H1 (cell line): Measurements from ENCODE around the gene SLC7A14. TPM values are rescaled to one million over a fixed set of nuclear protein-coding genes. Genes with fewer than 3 reads are reported as not detected.

Source experiments
- CTCF ChIA-PET: fragments of 300-600 bp; sonication (Branson Sonifier 250); formaldehyde crosslinking; loops from one replicate; lab custom pipeline; 2021; ENCODE audit not compliant: partially characterized antibody; lab: Charles Lee
- POLR2A ChIA-PET: fragments of 300-600 bp; sonication (Branson Sonifier 250); formaldehyde crosslinking; loops from one replicate; lab custom pipeline; 2021; ENCODE audit warnings: inconsistent platforms; ENCODE audit not compliant: partially characterized antibody; lab: Charles Lee
- DNase-seq, 2 experiments: peaks; one replicate each; pipeline versions ENCODE4 v3.0.0 to v3.0.0-alpha.2; 2010 to 2022; ENCODE audit warnings: low spot score in 2 of 2, low read depth in 1 of 2, mixed read lengths in 1 of 2
- FAIRE-seq: peaks from 2 replicates; lab custom pipeline; 2011; peaks lifted over from hg19 to GRCh38; lab: Jason Lieb, UNC
- H2AFZ ChIP-seq: 2 replicates; pipeline ENCODE4 v1.8.1; 2012; ENCODE audit warnings: low read length, inconsistent platforms
- H2AK5ac ChIP-seq: 2 replicates; pipeline ENCODE4 v1.6.1; 2013; ENCODE audit warnings: low read depth, low read length
- H2BK120ac ChIP-seq: replicated peaks from 2 replicates; pipeline ENCODE3; 2013; ENCODE audit warnings: low read depth, low read length, inconsistent platforms
- H2BK12ac ChIP-seq: 2 replicates; pipeline ENCODE4 v1.6.1; 2013; ENCODE audit warnings: low read depth, low read length
- H2BK15ac ChIP-seq: 2 replicates; pipeline ENCODE4 v1.6.1; 2013; ENCODE audit warnings: low read length
- H2BK20ac ChIP-seq: 2 replicates; pipeline ENCODE4 v1.6.1; 2013; ENCODE audit warnings: low read length
- H2BK5ac ChIP-seq: 2 replicates; pipeline ENCODE4 v1.6.1; 2013; ENCODE audit warnings: low read depth, low read length
- H3K14ac ChIP-seq: 2 replicates; pipeline ENCODE4 v1.6.1; 2013; ENCODE audit warnings: inconsistent platforms; ENCODE audit not compliant: insufficient read length
- H3K18ac ChIP-seq: 2 replicates; pipeline ENCODE4 v1.6.1; 2013; ENCODE audit warnings: low read length; ENCODE audit errors: extremely low read depth
- H3K23ac ChIP-seq: 2 replicates; pipeline ENCODE4 v1.6.1; 2013; ENCODE audit warnings: inconsistent platforms; ENCODE audit not compliant: insufficient read length
- H3K23me2 ChIP-seq: 2 replicates; pipeline ENCODE4 v1.6.1; 2013; ENCODE audit warnings: low read depth, low read length
- H3K27ac ChIP-seq: 2 replicates; pipeline ENCODE4 v1.6.1; 2011; ENCODE audit warnings: low read depth, low read length, inconsistent platforms
- H3K27me3 ChIP-seq, 4 experiments: replicated peaks in 1 of 4; 1 replicate in 1 of 4; 2 replicates in 3 of 4; pipeline versions ENCODE4 v1.6.1 to v1.8.1; 2011 to 2013; ENCODE audit warnings: low read length in 3 of 4, mild to moderate bottlenecking in 3 of 4, inconsistent platforms in 2 of 4, mixed read lengths in 2 of 4, moderate library complexity in 1 of 4; ENCODE audit not compliant: control insufficient read depth in 3 of 4, insufficient read depth in 3 of 4; ENCODE audit errors: extremely low read depth in 1 of 4
- H3K36me3 ChIP-seq, 4 experiments: 2 replicates each; pipeline versions ENCODE4 v1.6.1 to v1.8.1; 2011 to 2013; ENCODE audit warnings: mild to moderate bottlenecking in 4 of 4, low read length in 3 of 4, moderate library complexity in 2 of 4, control low read depth in 1 of 4, inconsistent platforms in 1 of 4; ENCODE audit not compliant: insufficient read depth in 4 of 4, control insufficient read depth in 2 of 4
- H3K4ac ChIP-seq: replicated peaks from 2 replicates; pipeline ENCODE3; 2013; ENCODE audit warnings: low read length, low read depth, mixed read lengths, inconsistent platforms; ENCODE audit not compliant: insufficient read length
- H3K4me1 ChIP-seq, 4 experiments: replicated peaks in 1 of 4; 1 replicate in 1 of 4; 2 replicates in 3 of 4; pipeline versions ENCODE4 v1.6.1 to v1.8.1; 2011 to 2013; ENCODE audit warnings: low read length in 3 of 4, inconsistent platforms in 2 of 4, mixed read lengths in 1 of 4; ENCODE audit not compliant: insufficient read depth in 4 of 4, control insufficient read depth in 3 of 4
- H3K4me2 ChIP-seq, 2 experiments: 2 replicates each; pipeline versions ENCODE4 v1.6.1 to v1.8.1; 2011 to 2013; ENCODE audit warnings: low read depth in 2 of 2, low read length in 2 of 2, control low read depth in 1 of 2, inconsistent platforms in 1 of 2, mild to moderate bottlenecking in 1 of 2; ENCODE audit not compliant: insufficient read depth in 1 of 2
- H3K4me3 ChIP-seq, 4 experiments: fragments of 200-600, 300-600 bp in 1 of 4; sonication (generic), shearing (Covaris generic), sonication (Bioruptor Twin) in 1 of 4; 2 replicates each; pipeline versions ENCODE4 v1.5.1 to v1.8.1; 2011 to 2016; ENCODE audit warnings: low read length in 4 of 4, low read depth in 3 of 4, control low read depth in 2 of 4, inconsistent platforms in 2 of 4, mild to moderate bottlenecking in 2 of 4, mixed read lengths in 1 of 4, moderate library complexity in 1 of 4; ENCODE audit not compliant: insufficient read depth in 2 of 4; ENCODE audit errors: extremely low read depth in 1 of 4
- H3K56ac ChIP-seq: replicated peaks from 2 replicates; pipeline ENCODE3; 2013; ENCODE audit warnings: low read depth, mild to moderate bottlenecking, mixed read lengths, low read length, inconsistent platforms; ENCODE audit not compliant: insufficient read length
- H3K79me1 ChIP-seq: 2 replicates; pipeline ENCODE4 v1.6.1; 2013; ENCODE audit warnings: low read depth, low read length, control low read depth
- H3K79me2 ChIP-seq, 2 experiments: 2 replicates each; pipeline versions ENCODE4 v1.6.1 to v1.8.1; 2012 to 2013; ENCODE audit warnings: low read length in 2 of 2, mild to moderate bottlenecking in 2 of 2, inconsistent platforms in 1 of 2; ENCODE audit not compliant: insufficient read depth in 2 of 2, control insufficient read depth in 1 of 2
- H3K9ac ChIP-seq, 4 experiments: replicated peaks in 1 of 4; 1 replicate in 1 of 4; 2 replicates in 3 of 4; pipeline versions ENCODE4 v1.6.1 to v1.8.1; 2011 to 2013; ENCODE audit warnings: low read depth in 3 of 4, low read length in 3 of 4, control low read depth in 2 of 4, mild to moderate bottlenecking in 2 of 4, moderate library complexity in 2 of 4, inconsistent platforms in 1 of 4; ENCODE audit errors: extremely low read depth in 1 of 4
- H3K9me3 ChIP-seq, 2 experiments: 2 replicates each; pipeline versions ENCODE4 v1.6.1 to v1.8.1; 2012 to 2013; ENCODE audit warnings: mild to moderate bottlenecking in 2 of 2, moderate library complexity in 2 of 2, control low read depth in 1 of 2, inconsistent platforms in 1 of 2, low read depth in 1 of 2, low read length in 1 of 2, mixed read lengths in 1 of 2; ENCODE audit not compliant: insufficient read depth in 2 of 2
- H4K20me1 ChIP-seq, 2 experiments: replicated peaks in 1 of 2; 2 replicates each; pipeline versions ENCODE3 to v1.8.1; 2011 to 2013; ENCODE audit warnings: inconsistent platforms in 2 of 2, low read length in 2 of 2, mild to moderate bottlenecking in 1 of 2; ENCODE audit not compliant: insufficient read depth in 2 of 2, control insufficient read depth in 1 of 2
- H4K5ac ChIP-seq: 2 replicates; pipeline ENCODE4 v1.6.1; 2013; ENCODE audit warnings: low read length, low read depth, mixed read lengths, inconsistent platforms; ENCODE audit not compliant: insufficient read length
- H4K8ac ChIP-seq: 2 replicates; pipeline ENCODE4 v1.8.0; 2013; ENCODE audit warnings: mild to moderate bottlenecking, moderate library complexity, low read length, inconsistent platforms; ENCODE audit not compliant: insufficient read depth; ENCODE audit errors: extremely low read depth
- H4K91ac ChIP-seq: replicated peaks from 2 replicates; pipeline ENCODE3; 2013; ENCODE audit warnings: low read length, mixed read lengths, inconsistent platforms; ENCODE audit not compliant: insufficient read length
- BRCA1 ChIP-seq: IDR thresholded peaks from 2 replicates; pipeline ENCODE4 v1.6.1; 2012; ENCODE audit warnings: low read depth, low read length, improper control_type of control experiment
- CHD2 ChIP-seq: IDR thresholded peaks from 2 replicates; pipeline ENCODE4 v1.6.1; 2012; ENCODE audit warnings: low read length, improper control_type of control experiment
- CREB1 ChIP-seq: IDR thresholded peaks from 2 replicates; pipeline ENCODE4 v1.6.1; 2012; ENCODE audit warnings: inconsistent platforms
- EP300 ChIP-seq, 2 experiments: IDR thresholded peaks; 1 replicate in 1 of 2; 2 replicates in 1 of 2; pipeline ENCODE4 v1.6.1; 2011 to 2012; ENCODE audit warnings: low read depth in 2 of 2, low read length in 2 of 2, mild to moderate bottlenecking in 2 of 2, borderline replicate concordance in 1 of 2, inconsistent platforms in 1 of 2, moderate library complexity in 1 of 2
- EZH2 ChIP-seq: fragments of 200-600 bp; sonication (generic); IDR thresholded peaks from 2 replicates; pipeline ENCODE4 v1.7.1; 2012; ENCODE audit warnings: low read depth, mild to moderate bottlenecking, moderate library complexity, low read length, inconsistent platforms; ENCODE audit not compliant: severe bottlenecking
- FOSL1 ChIP-seq: IDR thresholded peaks from 2 replicates; pipeline ENCODE4 v1.6.1; 2011; ENCODE audit warnings: mild to moderate bottlenecking, low read depth, low read length, moderate library complexity; ENCODE audit not compliant: insufficient read depth
- MAFK ChIP-seq: IDR thresholded peaks from 2 replicates; pipeline ENCODE4 v1.6.1; 2012; ENCODE audit warnings: low read depth, mild to moderate bottlenecking, improper control_type of control experiment, low read length
- PHF8 ChIP-seq: fragments of 200-600 bp; sonication (generic); conservative IDR thresholded peaks from 2 replicates; pipeline ENCODE4 v1.7.1; 2012; ENCODE audit warnings: low read depth, mild to moderate bottlenecking, inconsistent platforms, low read length, moderate library complexity
- SIN3A ChIP-seq, 2 experiments: IDR thresholded peaks in 1 of 2; conservative IDR thresholded peaks in 1 of 2; 2 replicates each; pipeline ENCODE4 v1.6.1; 2011 to 2012; ENCODE audit warnings: low read length in 2 of 2, improper control_type of control experiment in 1 of 2, low read depth in 1 of 2, mild to moderate bottlenecking in 1 of 2
- SP2 ChIP-seq: IDR thresholded peaks from 2 replicates; pipeline ENCODE4 v1.6.1; 2012; ENCODE audit warnings: mild to moderate bottlenecking, low read length, inconsistent platforms
- WGBS, 2 experiments: shearing (Covaris generic) in 1 of 2; methylation state at CpG; one replicate each; pipeline versions ENCODE4 v1.1.6 to v1.1.7; 2013 to 2015; ENCODE audit warnings: low lambda C conversion rate in 2 of 2, mixed read lengths in 2 of 2, inconsistent platforms in 1 of 2, low coverage in 1 of 2, missing lambda C conversion rate in 1 of 2; ENCODE audit not compliant: insufficient replicate concordance in 2 of 2, insufficient coverage in 1 of 2, insufficient read length in 1 of 2; ENCODE audit errors: extremely low coverage in 1 of 2, missing lambda C conversion rate in 1 of 2; 5-methylcytosine and 5-hydroxymethylcytosine counted together
- polyA plus RNA-seq, 7 experiments: library from polyadenylated mRNA; depleted of rRNA in 3 of 7; stranded (reverse) in 5 of 7; unstranded in 2 of 7; fragments of >200 nt in 5 of 7; fragments of 200-250 nt in 2 of 7; gene quantifications; 1 replicate in 5 of 7; 2 replicates in 1 of 7; 4 replicates in 1 of 7; pipeline versions ENCODE4 v1.2.1 to v1.2.3, GENCODE V29; 2011 to 2013; ENCODE audit warnings: missing spikeins in 2 of 7, mixed read lengths in 2 of 7
- total RNA-seq: library from RNA; stranded (reverse); fragmentation: NEBNext Ultra II Directional; extraction: Animal tissue kit (Norgen Biotek cat#: 25700); gene quantifications from 2 replicates; pipeline ENCODE4 v1.2.1, GENCODE V29; 2021
- TF ChIP-seq, protein P1 (sequence below): IDR thresholded peaks from 2 replicates; pipeline ENCODE4 v1.6.1; 2012; ENCODE audit warnings: inconsistent platforms
- TF ChIP-seq, protein P2 (sequence below): IDR thresholded peaks from 2 replicates; pipeline ENCODE4 v1.6.1; 2011; ENCODE audit warnings: low read length, improper control_type of control experiment

SLC7A14 gene
- total and polyA plus RNA-seq, 2 of the 8 experiments (the other 6 are each of a cell fraction or from before 2014, with no cell fraction given): 0.21 to 0.95 TPM

- no peak overlapping the region for H2AFZ ChIP-seq
- no peak overlapping the region for H4K5ac ChIP-seq
- H2BK5ac ChIP-seq: no peak overlapping the region
- DNase-seq: no peak
- H3K4me3 ChIP-seq: no peak overlapping the region
- H2BK12ac ChIP-seq: no peak overlapping the region
- 91% methylated on average over 2 of the region's 2 CpGs; no CpG with 5 or more reads in 1 of the 2 experiments for WGBS, 2 experiments
- no peaks in the 10 kb centered on the region for H3K79me1 ChIP-seq
- H3K79me2 ChIP-seq: no peaks in the 10 kb centered on the region
- H3K9ac ChIP-seq: no peak overlapping the region
- no peak overlapping the region for H2AK5ac ChIP-seq
- H2BK20ac ChIP-seq: no peak overlapping the region
- no peak overlapping the region for H3K4ac ChIP-seq
- no peaks in the 10 kb centered on the region for H3K9me3 ChIP-seq
- no peak overlapping the region for H2BK15ac ChIP-seq
- ChIA-PET CTCF (interaction anchor here (0.6 to 1.8 kb wide), 4 partner anchors 10 to 1401 kb away, joined by 3 to 6 read pairs (median 3); no protein-coding TSS in a partner anchor), POLR2A (no interaction called here)
- H3K36me3 ChIP-seq: no peaks in the 10 kb centered on the region
- no peak overlapping the region for H4K8ac ChIP-seq
- no peak overlapping the region for H3K23ac ChIP-seq
- H3K4me1 ChIP-seq: peaks cover 0 to 8% (median 0%) of the 10 kb centered on the region in 4 experiments; a peak in 2 of 7 replicates
- no peaks in the 10 kb centered on the region; a peak in 1 of 7 replicates for H3K27me3 ChIP-seq
- H3K23me2 ChIP-seq: no peaks in the 10 kb centered on the region; the same call in 1 of the 2 replicates
- H3K14ac ChIP-seq: no peak overlapping the region
- FAIRE-seq: no peak
- H3K56ac ChIP-seq: no peak overlapping the region
- no peak overlapping the region for H3K18ac ChIP-seq
- no peak overlapping the region for H2BK120ac ChIP-seq
- no peak overlapping the region for H4K91ac ChIP-seq
- no peak overlapping the region for H3K4me2 ChIP-seq
- no peaks in the 10 kb centered on the region for H4K20me1 ChIP-seq
- H3K27ac ChIP-seq: no peak overlapping the region
- TF ChIP-seq BRCA1 (no peak), CHD2 (no peak), CREB1 (no peak), SIN3A (conservative IDR thresholded peaks at IDR 0.05 in 1 of 2, IDR thresholded peaks at IDR 0.05 in 1 of 2; ENCODE audit: low read depth in 1 of 2, low read length in 2 of 2) (no peak), FOSL1 (no peak), PHF8 (no peak), MAFK (no peak), EP300 (IDR thresholded peaks at IDR 0.05; ENCODE audit: borderline replicate concordance in 1 of 2, low read depth in 2 of 2, low read length in 2 of 2) (no peak), SP2 (no peak), EZH2 (no peak)
- TF ChIP-seq, protein P1, sequence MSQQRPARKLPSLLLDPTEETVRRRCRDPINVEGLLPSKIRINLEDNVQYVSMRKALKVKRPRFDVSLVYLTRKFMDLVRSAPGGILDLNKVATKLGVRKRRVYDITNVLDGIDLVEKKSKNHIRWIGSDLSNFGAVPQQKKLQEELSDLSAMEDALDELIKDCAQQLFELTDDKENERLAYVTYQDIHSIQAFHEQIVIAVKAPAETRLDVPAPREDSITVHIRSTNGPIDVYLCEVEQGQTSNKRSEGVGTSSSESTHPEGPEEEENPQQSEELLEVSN: no peak
- TF ChIP-seq, protein P2, sequence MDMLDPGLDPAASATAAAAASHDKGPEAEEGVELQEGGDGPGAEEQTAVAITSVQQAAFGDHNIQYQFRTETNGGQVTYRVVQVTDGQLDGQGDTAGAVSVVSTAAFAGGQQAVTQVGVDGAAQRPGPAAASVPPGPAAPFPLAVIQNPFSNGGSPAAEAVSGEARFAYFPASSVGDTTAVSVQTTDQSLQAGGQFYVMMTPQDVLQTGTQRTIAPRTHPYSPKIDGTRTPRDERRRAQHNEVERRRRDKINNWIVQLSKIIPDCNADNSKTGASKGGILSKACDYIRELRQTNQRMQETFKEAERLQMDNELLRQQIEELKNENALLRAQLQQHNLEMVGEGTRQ: no peak
Observed at GRCh38 chr3:170428095-170428494, 157.8 kb downstream of the SLC7A14 start.
